Hepatocyte (in vitro differentiated cells): Measurements from ENCODE around the gene PTPN20. TPM values are rescaled to one million over a fixed set of nuclear protein-coding genes. Genes with fewer than 3 reads are reported as not detected.
A peak's percentile ranks its signal among the peaks of the same experiment; 100 is the strongest.
"Not testable (repeated sequence)": the region's sequence is repeated elsewhere in the genome, so short reads cannot be mapped to it uniquely, and the experiment has no call there.

Experiments
- DNase-seq: peaks from one replicate; pipeline ENCODE4 v3.0.0-alpha.2; 2016; ENCODE audit warnings: low spot score
- H2AFZ ChIP-seq: fragments of 200-600 bp; sonication (generic); 2 replicates; pipeline ENCODE4 v1.6.0; 2016; ENCODE audit warnings: antibody characterized with exemption, mild to moderate bottlenecking
- H3K27ac ChIP-seq: fragments of 200-600 bp; sonication (generic); 2 replicates; pipeline ENCODE4 v1.5.1; 2016; ENCODE audit warnings: mild to moderate bottlenecking
- H3K27me3 ChIP-seq: fragments of 200-600 bp; sonication (generic); 2 replicates; pipeline ENCODE4 v1.6.1; 2016
- H3K36me3 ChIP-seq: fragments of 200-600 bp; sonication (generic); replicated peaks from 2 replicates; pipeline ENCODE4 v1.5.1; 2016; ENCODE audit warnings: low read depth; ENCODE audit not compliant: insufficient read depth
- H3K4me1 ChIP-seq: fragments of 200-600 bp; sonication (generic); 2 replicates; pipeline ENCODE4 v1.5.1; 2016; ENCODE audit warnings: mild to moderate bottlenecking, moderate library complexity; ENCODE audit not compliant: insufficient read depth
- H3K4me2 ChIP-seq: fragments of 200-600 bp; sonication (generic); 2 replicates; pipeline ENCODE4 v1.6.0; 2016
- H3K4me3 ChIP-seq: fragments of 200-600 bp; sonication (generic); 2 replicates; pipeline ENCODE4 v1.5.1; 2016; ENCODE audit warnings: mild to moderate bottlenecking
- H3K79me2 ChIP-seq: fragments of 200-600 bp; sonication (generic); 2 replicates; pipeline ENCODE4 v1.6.0; 2017; ENCODE audit warnings: mild to moderate bottlenecking
- H3K9me2 ChIP-seq: fragments of 200-600 bp; sonication (generic); replicated peaks from 2 replicates; pipeline ENCODE4 v1.6.0; 2017; ENCODE audit warnings: mild to moderate bottlenecking; ENCODE audit not compliant: insufficient read depth
- H3K9me3 ChIP-seq: fragments of 200-600 bp; sonication (generic); 2 replicates; pipeline ENCODE4 v1.5.1; 2016; ENCODE audit warnings: low read depth, mild to moderate bottlenecking
- H4K20me1 ChIP-seq: fragments of 200-600 bp; sonication (generic); 2 replicates; pipeline ENCODE4 v1.6.0; 2016; ENCODE audit warnings: mild to moderate bottlenecking; ENCODE audit not compliant: insufficient read depth, poor library complexity, severe bottlenecking
- CTCF ChIP-seq: fragments of 200-600 bp; sonication (generic); IDR thresholded peaks from 2 replicates; pipeline ENCODE4 v1.5.1; 2016; ENCODE audit warnings: antibody characterized with exemption, mild to moderate bottlenecking; ENCODE audit not compliant: poor library complexity
- WGBS: methylation state at CpG from one replicate; pipeline ENCODE4 v1.1.6; 2016; ENCODE audit warnings: low lambda C conversion rate; ENCODE audit errors: missing lambda C conversion rate; 5-methylcytosine and 5-hydroxymethylcytosine counted together
- polyA plus RNA-seq: library from polyadenylated mRNA; unstranded; fragments of >200 nt; fragmentation: Nextera tagmentation; extraction: Ambion mirVana; gene quantifications from 2 replicates; pipeline ENCODE4 v1.2.1, GENCODE V29; 2016
- total RNA-seq: library from RNA; depleted of rRNA; stranded (reverse); fragments of >200 nt; gene quantifications from 2 replicates; pipeline ENCODE4 v1.2.3, GENCODE V29; 2014

Gene PTPN20
- total and polyA plus RNA-seq, 2 experiments from 2014 or later = 0.60 TPM; not detected in 1

- peak; percentile 9 for TF ChIP-seq CTCF
- WGBS = 52% methylated on average over 9 of the region's 11 CpGs
- not testable (repeated sequence) for H4K20me1 ChIP-seq, H3K4me3 ChIP-seq, DNase-seq, H2AFZ ChIP-seq, H3K79me2 ChIP-seq, H3K9me2 ChIP-seq, H3K9me3 ChIP-seq, H3K36me3 ChIP-seq, H3K27me3 ChIP-seq, H3K4me2 ChIP-seq, H3K27ac ChIP-seq, H3K4me1 ChIP-seq
These were observed 20.2 kb upstream of the PTPN20 start for GRCh38 chr10:46890813-46891611.

- 87% methylated on average over 7 of the region's 7 CpGs for WGBS
- DNase-seq, H2AFZ ChIP-seq, H3K79me2 ChIP-seq, H3K9me3 ChIP-seq, H4K20me1 ChIP-seq, H3K4me3 ChIP-seq, H3K27ac ChIP-seq, H3K4me1 ChIP-seq, H3K9me2 ChIP-seq, H3K36me3 ChIP-seq, H3K4me2 ChIP-seq, H3K27me3 ChIP-seq: not testable (repeated sequence)
These were observed 14.2 kb upstream of the PTPN20 start for GRCh38 chr10:46896762-46897692.

- not testable (repeated sequence) for H3K9me2 ChIP-seq, H3K4me2 ChIP-seq, H3K79me2 ChIP-seq, H3K36me3 ChIP-seq, H3K27me3 ChIP-seq, H3K9me3 ChIP-seq, DNase-seq, H2AFZ ChIP-seq, H3K4me3 ChIP-seq, H4K20me1 ChIP-seq, H3K27ac ChIP-seq, H3K4me1 ChIP-seq
- 36% methylated on average over 2 of the region's 2 CpGs for WGBS
These were observed 10.0 kb upstream of the PTPN20 start for GRCh38 chr10:46901247-46901646.

- not testable (repeated sequence) for H3K4me2 ChIP-seq, H3K4me1 ChIP-seq, DNase-seq, H3K9me3 ChIP-seq, H3K27ac ChIP-seq, H3K79me2 ChIP-seq, H2AFZ ChIP-seq, H3K4me3 ChIP-seq, H4K20me1 ChIP-seq, H3K36me3 ChIP-seq, H3K27me3 ChIP-seq, H3K9me2 ChIP-seq
- WGBS = 100% methylated on average over 2 of the region's 5 CpGs
These were observed 7.4 kb upstream of the PTPN20 start for GRCh38 chr10:46903874-46904273.

- H4K20me1 ChIP-seq, H3K4me1 ChIP-seq, H3K27me3 ChIP-seq, H3K79me2 ChIP-seq, H2AFZ ChIP-seq, H3K4me3 ChIP-seq, DNase-seq, H3K27ac ChIP-seq, H3K4me2 ChIP-seq, H3K9me2 ChIP-seq, H3K9me3 ChIP-seq, H3K36me3 ChIP-seq: not testable (repeated sequence)
- WGBS = 91% methylated on average over 7 of the region's 7 CpGs
These were observed 4.9 kb upstream of the PTPN20 start for GRCh38 chr10:46906359-46906758.

- H3K9me2 ChIP-seq, DNase-seq, H3K27me3 ChIP-seq, H3K9me3 ChIP-seq, H2AFZ ChIP-seq, H3K36me3 ChIP-seq, H3K4me3 ChIP-seq, H3K4me2 ChIP-seq, H3K27ac ChIP-seq, H4K20me1 ChIP-seq, H3K79me2 ChIP-seq, H3K4me1 ChIP-seq: not testable (repeated sequence)
- WGBS = no CpG with 5 or more reads among the region's 10 CpGs
These were observed 3.8 kb upstream of the PTPN20 start for GRCh38 chr10:46907185-46908117.

GRCh38 chr10:46922498-46922897, 11.3 kb downstream of the PTPN20 start:
- not testable (repeated sequence) for H3K4me3 ChIP-seq, H3K4me1 ChIP-seq, DNase-seq, H3K9me3 ChIP-seq, H3K27ac ChIP-seq, H3K4me2 ChIP-seq, H2AFZ ChIP-seq, H3K27me3 ChIP-seq, H3K79me2 ChIP-seq, H3K9me2 ChIP-seq, H3K36me3 ChIP-seq, H4K20me1 ChIP-seq
- WGBS = 75% methylated on average over 1 of the region's 2 CpGs
